Activated CD4-positive, alpha-beta T cell treated with anti-CD3 and anti-CD28 coated beads, Interleukin-2, amount 50 U/mL, for 48 hours (primary cell): Measurements from ENCODE around the gene GCNT1.

Source experiments
- DNase-seq, 2 experiments: peaks; one replicate each; pipeline ENCODE4 v3.0.0-alpha.2; 2020

The GCNT1 gene

GRCh38 chr9:76545191-76545590 lies 86.2 kb downstream of the GCNT1 start:
- DNase-seq: no peak

- DNase-seq: no peak
Measured at GRCh38 chr9:76552181-76552580, 93.2 kb downstream of the GCNT1 start.

GRCh38 chr9:76552751-76553455 lies 93.9 kb downstream of the GCNT1 start:
- no peak for DNase-seq

GRCh38 chr9:76553680-76554079 lies 94.7 kb downstream of the GCNT1 start:
- no peak for DNase-seq
